ENCODE measurements around the gene PPP1R8.
A peak's percentile ranks its signal among the peaks of the same experiment; 100 is the strongest.
"Not testable (repeated sequence)": the region's sequence is repeated elsewhere in the genome, so short reads cannot be mapped to it uniquely, and the experiment has no call there.

The PPP1R8 gene

GRCh38 chr1:27816921-27817630, 13.5 kb upstream of the PPP1R8 start:
- no peak for DNase-seq (ENCODE audit: low read depth)
- no peak for TF ChIP-seq CTCF (IDR thresholded peaks at IDR 0.05; ENCODE audit: low read depth, low read length, missing control alignments)

GRCh38 chr1:27821761-27822315, 8.7 kb upstream of the PPP1R8 start:
- TF ChIP-seq CTCF (IDR thresholded peaks at IDR 0.05; ENCODE audit: low read depth, low read length, missing control alignments) = no peak
- no peak for DNase-seq (ENCODE audit: low read depth)
- no peak overlapping the region for H3K4me3 ChIP-seq (ENCODE audit: low read depth, low read length)

More at GRCh38 chr1:27816921-27817630, 13.5 kb upstream of the PPP1R8 start:
- no peak overlapping the region for H3K4me3 ChIP-seq (ENCODE audit: low read depth, low read length)

- DNase-seq (ENCODE audit: low read depth) = no peak
- H3K4me3 ChIP-seq (ENCODE audit: low read depth, low read length) = no peak overlapping the region
- TF ChIP-seq CTCF (IDR thresholded peaks at IDR 0.05; ENCODE audit: low read depth, low read length, missing control alignments) = no peak
Observed at GRCh38 chr1:27823784-27824183, 6.8 kb upstream of the PPP1R8 start.

GRCh38 chr1:27824411-27824810, 6.2 kb upstream of the PPP1R8 start:
- H3K4me3 ChIP-seq (ENCODE audit: low read depth, low read length) = no peak overlapping the region
- TF ChIP-seq CTCF (IDR thresholded peaks at IDR 0.05; ENCODE audit: low read depth, low read length, missing control alignments) = no peak
- no peak for DNase-seq (ENCODE audit: low read depth)

- H3K4me3 ChIP-seq (ENCODE audit: low read depth, low read length) = peak overlapping the region; percentile 90; the same call in 1 of the 2 replicates
- not testable (repeated sequence) for DNase-seq (ENCODE audit: low read depth)
Observed at GRCh38 chr1:27829339-27829960, 1.1 kb upstream of the PPP1R8 start.

GRCh38 chr1:27831568-27832410, 1.2 kb downstream of the PPP1R8 start:
- TF ChIP-seq CTCF (IDR thresholded peaks at IDR 0.05; ENCODE audit: low read depth, low read length, missing control alignments) = no peak
- DNase-seq (ENCODE audit: low read depth) = no peak
- H3K4me3 ChIP-seq (ENCODE audit: low read depth, low read length) = peak overlapping the region; percentile 90

- no peak for TF ChIP-seq CTCF (IDR thresholded peaks at IDR 0.05; ENCODE audit: low read depth, low read length, missing control alignments)
- no peak for DNase-seq (ENCODE audit: low read depth)
- no peak overlapping the region for H3K4me3 ChIP-seq (ENCODE audit: low read depth, low read length)
Observed at GRCh38 chr1:27832762-27833161, 2.2 kb downstream of the PPP1R8 start.
